HG02623 (cell line): Measurements from ENCODE around the gene NBR1.
"Not testable (repeated sequence)": the region's sequence is repeated elsewhere in the genome, so short reads cannot be mapped to it uniquely, and the experiment has no call there.

Experiments used
- ATAC-seq: cut with Tn5 transposase; IDR thresholded peaks from one replicate; pipeline ENCODE4 v1.9.1; 2021; ENCODE audit warnings: moderate library complexity; ENCODE audit not compliant: unreplicated experiment

NBR1 gene

GRCh38 chr17:43212641-43213490 is 41.9 kb downstream of the NBR1 start:
- no peak for ATAC-seq

- ATAC-seq: no peak
These were observed 42.5 kb downstream of the NBR1 start for GRCh38 chr17:43213545-43213944.

- ATAC-seq: no peak
These were observed 44.3 kb downstream of the NBR1 start for GRCh38 chr17:43215341-43215740.

GRCh38 chr17:43216369-43216761 is 45.4 kb downstream of the NBR1 start:
- no peak for ATAC-seq

- ATAC-seq: no peak
These were observed 46.0 kb downstream of the NBR1 start for GRCh38 chr17:43216762-43217613.

GRCh38 chr17:43217614-43218087 is 46.6 kb downstream of the NBR1 start:
- ATAC-seq: no peak

GRCh38 chr17:43219001-43219400 is 48.0 kb downstream of the NBR1 start:
- no peak for ATAC-seq

- no peak for ATAC-seq
These were observed 48.8 kb downstream of the NBR1 start for GRCh38 chr17:43219746-43220380.

- ATAC-seq: no peak
These were observed 49.6 kb downstream of the NBR1 start for GRCh38 chr17:43220511-43221125.

GRCh38 chr17:43224146-43224705 is 53.2 kb downstream of the NBR1 start:
- no peak for ATAC-seq

GRCh38 chr17:43226393-43226792 is 55.4 kb downstream of the NBR1 start:
- ATAC-seq: no peak

GRCh38 chr17:43228020-43228782 is 57.2 kb downstream of the NBR1 start, which contains the start of gene CCDC200:
TSS of gene CCDC200 (minus strand) at chr17:43228623. CDS start at chr17:43228554, 69 bp downstream.
- not testable (repeated sequence) for ATAC-seq

- ATAC-seq: not testable (repeated sequence)
These were observed 60.4 kb downstream of the NBR1 start for GRCh38 chr17:43231205-43232020.

GRCh38 chr17:43232021-43232699 is 61.1 kb downstream of the NBR1 start:
- not testable (repeated sequence) for ATAC-seq

GRCh38 chr17:43233263-43233662 is 62.2 kb downstream of the NBR1 start:
- ATAC-seq: not testable (repeated sequence)

- ATAC-seq: not testable (repeated sequence)
These were observed 62.9 kb downstream of the NBR1 start, which contains the start of gene RNU2-1 for GRCh38 chr17:43233877-43234276. TSS of gene RNU2-1 (minus strand) at chr17:43233977.

GRCh38 chr17:43239597-43239996 is 68.6 kb downstream of the NBR1 start:
- not testable (repeated sequence) for ATAC-seq
